ENCODE results near the gene CAPN8. TPM values are rescaled to one million over a fixed set of nuclear protein-coding genes. Genes with fewer than 3 reads are reported as not detected.

CAPN8 gene
- total and polyA plus RNA-seq, 8 donors: 0.57 to 87.9 (median 1.3) TPM

DNA sequence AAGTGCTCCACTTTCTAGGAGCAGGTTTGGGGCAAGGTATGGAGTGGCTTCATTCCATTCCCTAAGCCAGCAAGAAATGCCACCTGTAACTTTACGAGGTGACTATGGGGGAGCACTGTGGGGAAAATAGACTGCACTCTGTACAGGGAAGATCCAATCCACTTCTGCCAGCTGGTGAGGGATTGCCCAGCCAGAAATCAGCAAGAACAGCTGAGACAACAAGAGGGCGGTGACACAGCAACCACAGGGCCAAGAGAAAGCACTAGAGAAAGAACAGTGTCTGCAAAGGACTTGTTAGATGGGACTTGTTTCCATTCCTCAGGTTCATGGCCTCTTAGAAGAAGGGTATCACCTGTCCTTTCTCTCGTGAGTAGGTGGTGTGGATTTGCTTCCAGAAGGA is 19.6 kb downstream of the CAPN8 start:
- no peaks in the 10 kb centered on the region for H3K9me3 ChIP-seq
- H3K4me1 ChIP-seq: no peaks in the 10 kb centered on the region
- intact Hi-C loops (cut with DNase I): no loop called here
- ATAC-seq (peak; percentile 56), DNase-seq (no peak)
- H3K27me3 ChIP-seq: no peaks in the 10 kb centered on the region
- no peak overlapping the region for H3K27ac ChIP-seq
- TF ChIP-seq, protein P1, sequence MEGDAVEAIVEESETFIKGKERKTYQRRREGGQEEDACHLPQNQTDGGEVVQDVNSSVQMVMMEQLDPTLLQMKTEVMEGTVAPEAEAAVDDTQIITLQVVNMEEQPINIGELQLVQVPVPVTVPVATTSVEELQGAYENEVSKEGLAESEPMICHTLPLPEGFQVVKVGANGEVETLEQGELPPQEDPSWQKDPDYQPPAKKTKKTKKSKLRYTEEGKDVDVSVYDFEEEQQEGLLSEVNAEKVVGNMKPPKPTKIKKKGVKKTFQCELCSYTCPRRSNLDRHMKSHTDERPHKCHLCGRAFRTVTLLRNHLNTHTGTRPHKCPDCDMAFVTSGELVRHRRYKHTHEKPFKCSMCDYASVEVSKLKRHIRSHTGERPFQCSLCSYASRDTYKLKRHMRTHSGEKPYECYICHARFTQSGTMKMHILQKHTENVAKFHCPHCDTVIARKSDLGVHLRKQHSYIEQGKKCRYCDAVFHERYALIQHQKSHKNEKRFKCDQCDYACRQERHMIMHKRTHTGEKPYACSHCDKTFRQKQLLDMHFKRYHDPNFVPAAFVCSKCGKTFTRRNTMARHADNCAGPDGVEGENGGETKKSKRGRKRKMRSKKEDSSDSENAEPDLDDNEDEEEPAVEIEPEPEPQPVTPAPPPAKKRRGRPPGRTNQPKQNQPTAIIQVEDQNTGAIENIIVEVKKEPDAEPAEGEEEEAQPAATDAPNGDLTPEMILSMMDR (IDR thresholded peaks at IDR 0.05): no peak
- peaks cover 0 to 3% of the 10 kb centered on the region in 2 donors for H3K36me3 ChIP-seq
- no peak overlapping the region for H3K4me3 ChIP-seq

DNA sequence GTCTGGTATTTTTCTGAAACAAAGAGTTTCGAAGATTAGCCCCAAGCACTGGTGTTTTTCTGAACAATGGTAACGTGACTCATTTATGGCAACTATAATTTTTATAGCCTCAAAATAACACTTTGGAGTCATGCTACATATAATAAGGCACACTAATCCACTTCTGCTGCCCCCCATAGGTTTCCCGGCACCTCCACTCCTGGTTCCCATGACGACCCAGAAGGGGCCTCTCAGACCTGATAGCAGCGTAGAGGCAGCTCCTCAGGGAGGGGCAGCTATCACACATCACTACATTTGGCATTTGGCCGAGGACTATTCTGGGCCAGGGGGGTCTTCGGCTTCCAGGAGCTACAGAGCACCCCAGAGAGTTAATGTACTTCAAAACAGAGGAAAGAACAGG is 23.3 kb downstream of the CAPN8 start:
- no peaks in the 10 kb centered on the region for H3K27me3 ChIP-seq
- no peaks in the 10 kb centered on the region for H3K4me1 ChIP-seq
- TF ChIP-seq, protein P1 (IDR thresholded peaks at IDR 0.05): no peak
- H3K4me3 ChIP-seq: no peak overlapping the region
- ATAC-seq: no peak
- H3K27ac ChIP-seq: peak overlapping the region in 1 of 2 donors; percentile 30
- intact Hi-C loops (cut with DNase I): no loop called here
- DNase-seq: no peak
- no peaks in the 10 kb centered on the region for H3K9me3 ChIP-seq
- no peaks in the 10 kb centered on the region for H3K36me3 ChIP-seq

DNA sequence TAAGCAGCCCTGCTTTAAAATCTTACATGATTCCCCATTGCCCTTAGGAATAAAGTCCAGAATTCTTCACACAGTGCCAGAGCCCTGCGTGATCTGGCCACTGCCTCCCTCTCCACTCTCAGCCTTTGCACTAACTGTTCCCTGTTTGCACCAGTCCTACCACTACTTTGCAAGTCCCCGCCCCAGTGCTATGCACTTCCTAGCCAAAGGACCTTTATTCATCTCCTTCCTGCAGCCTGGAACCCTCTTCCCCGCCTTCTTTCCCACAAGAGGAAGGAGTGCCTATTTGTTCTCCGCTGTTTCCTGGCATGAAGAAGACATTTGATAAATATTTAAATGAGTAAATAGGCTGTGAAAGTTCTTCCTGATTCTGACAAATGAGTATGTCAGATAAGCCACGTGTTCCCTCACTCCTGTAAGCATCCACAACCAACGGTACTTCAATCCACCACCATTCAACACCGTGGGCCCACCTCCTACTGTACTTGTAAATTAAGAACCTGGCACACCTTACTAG is 23.9 kb downstream of the CAPN8 start:
- H3K27me3 ChIP-seq: no peaks in the 10 kb centered on the region
- TF ChIP-seq, protein P1 (IDR thresholded peaks at IDR 0.05): no peak
- H3K27ac ChIP-seq: no peak overlapping the region
- DNase-seq: peak in 1 of 4 donors; percentile 57
- H3K4me1 ChIP-seq: no peaks in the 10 kb centered on the region
- ATAC-seq: peak; percentile 89
- no peaks in the 10 kb centered on the region for H3K9me3 ChIP-seq
- intact Hi-C loops (cut with DNase I): no loop called here
- no peaks in the 10 kb centered on the region for H3K36me3 ChIP-seq
- no peak overlapping the region for H3K4me3 ChIP-seq

DNA sequence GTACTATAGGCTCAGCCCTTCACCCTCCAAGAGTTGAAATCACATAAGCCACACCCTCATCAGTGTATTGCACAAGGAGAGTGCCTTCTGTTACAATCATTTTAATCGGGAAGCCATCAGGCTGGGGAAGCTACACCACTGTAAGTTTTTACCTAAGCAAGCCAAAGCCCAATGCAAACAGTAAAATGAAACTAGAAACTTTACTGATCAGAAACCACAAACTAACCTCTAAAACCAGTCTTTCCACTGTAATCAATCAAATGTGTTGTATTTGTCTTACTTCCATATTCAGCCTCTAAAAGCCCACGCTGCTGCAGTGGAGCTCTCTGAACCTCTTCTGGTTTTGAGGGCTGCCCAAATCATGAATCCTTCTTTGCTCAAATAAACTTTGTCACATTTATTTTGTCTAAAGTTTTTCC is 26.2 kb downstream of the CAPN8 start:
- intact Hi-C loops (cut with DNase I): no loop called here

DNA sequence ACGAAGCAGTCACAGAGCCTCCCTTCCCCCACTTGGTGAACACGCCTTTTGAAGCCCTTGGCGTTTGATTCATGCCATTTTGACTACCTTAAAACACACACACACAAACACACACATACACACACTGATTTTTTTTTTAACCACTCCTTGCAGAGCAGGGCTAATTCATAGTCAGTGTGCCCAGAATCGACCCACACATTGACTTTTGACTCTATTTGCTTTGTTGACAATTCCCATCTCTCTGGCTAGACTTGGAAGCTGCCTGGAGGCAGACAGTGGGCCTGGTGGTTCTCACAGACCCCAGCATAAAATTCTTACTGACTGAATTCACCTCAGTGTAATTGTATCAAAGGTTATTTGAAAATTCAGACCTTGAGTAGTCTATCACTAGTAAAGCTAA is 30.3 kb downstream of the CAPN8 start:
- peaks cover 0 to 14% of the 10 kb centered on the region in 2 donors for H3K27me3 ChIP-seq
- H3K9me3 ChIP-seq: peaks cover 0 to 6% of the 10 kb centered on the region in 2 donors
- TF ChIP-seq, protein P1 (IDR thresholded peaks at IDR 0.05): no peak
- H3K36me3 ChIP-seq: no peaks in the 10 kb centered on the region
- H3K4me3 ChIP-seq: no peak overlapping the region
- ATAC-seq (no peak), DNase-seq (no peak)
- H3K4me1 ChIP-seq: no peaks in the 10 kb centered on the region
- intact Hi-C loops (cut with DNase I): no loop called here
- no peak overlapping the region for H3K27ac ChIP-seq

More for the DNA sequence above, 26.2 kb downstream of the CAPN8 start:
- DNase-seq: no peak
- Histone ChIP-seq H3K27me3 (no peaks in the 10 kb centered on the region), H3K9me3 (peaks cover 0 to 5% of the 10 kb centered on the region in 2 donors), H3K4me1 (no peaks in the 10 kb centered on the region), H3K36me3 (no peaks in the 10 kb centered on the region), H3K27ac (no peak overlapping the region), H3K4me3 (no peak overlapping the region)
- ATAC-seq: peak; percentile 57
- TF ChIP-seq, protein P1 (IDR thresholded peaks at IDR 0.05): no peak

All from left lung (tissue), 10 donors.